AG09309 (cell line): ENCODE data around the gene FRMD3.

Experiments
- DNase-seq: peaks from one replicate; pipeline ENCODE4 v3.0.0-alpha.2; 2010; ENCODE audit warnings: low read depth
- H3K4me3 ChIP-seq: 2 replicates; pipeline ENCODE4 v1.5.1; 2011; ENCODE audit warnings: mild to moderate bottlenecking, low read depth, low read length, moderate library complexity; ENCODE audit not compliant: control insufficient read depth
- TF ChIP-seq, protein P1 (sequence below): IDR thresholded peaks from 2 replicates; pipeline ENCODE4 v1.5.1; 2011; ENCODE audit warnings: mild to moderate bottlenecking, low read depth, low read length, inconsistent platforms; ENCODE audit not compliant: insufficient read depth, control insufficient read depth; ENCODE audit errors: missing control alignments

Gene FRMD3

DNA sequence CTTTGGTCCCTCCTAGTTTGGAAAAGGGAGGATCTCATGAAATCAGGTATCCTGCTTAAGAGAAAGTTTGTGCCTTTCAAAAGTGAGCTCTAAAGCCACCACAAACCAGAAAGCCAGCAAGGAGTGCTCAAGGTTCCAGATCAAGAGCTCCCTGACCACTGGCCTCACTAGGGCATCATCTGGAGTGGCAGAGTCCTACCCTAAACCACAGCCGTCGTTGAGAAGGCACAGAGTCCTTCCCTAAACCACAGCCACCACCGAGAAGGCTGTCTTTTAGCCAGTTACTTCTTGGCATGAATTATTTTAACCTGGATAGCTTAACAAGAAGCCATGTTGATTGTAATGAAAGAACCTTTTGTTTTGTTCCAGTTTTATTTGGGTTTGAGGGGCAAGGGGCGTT, 102.9 kb downstream of the FRMD3 start:
- TF ChIP-seq, protein P1, sequence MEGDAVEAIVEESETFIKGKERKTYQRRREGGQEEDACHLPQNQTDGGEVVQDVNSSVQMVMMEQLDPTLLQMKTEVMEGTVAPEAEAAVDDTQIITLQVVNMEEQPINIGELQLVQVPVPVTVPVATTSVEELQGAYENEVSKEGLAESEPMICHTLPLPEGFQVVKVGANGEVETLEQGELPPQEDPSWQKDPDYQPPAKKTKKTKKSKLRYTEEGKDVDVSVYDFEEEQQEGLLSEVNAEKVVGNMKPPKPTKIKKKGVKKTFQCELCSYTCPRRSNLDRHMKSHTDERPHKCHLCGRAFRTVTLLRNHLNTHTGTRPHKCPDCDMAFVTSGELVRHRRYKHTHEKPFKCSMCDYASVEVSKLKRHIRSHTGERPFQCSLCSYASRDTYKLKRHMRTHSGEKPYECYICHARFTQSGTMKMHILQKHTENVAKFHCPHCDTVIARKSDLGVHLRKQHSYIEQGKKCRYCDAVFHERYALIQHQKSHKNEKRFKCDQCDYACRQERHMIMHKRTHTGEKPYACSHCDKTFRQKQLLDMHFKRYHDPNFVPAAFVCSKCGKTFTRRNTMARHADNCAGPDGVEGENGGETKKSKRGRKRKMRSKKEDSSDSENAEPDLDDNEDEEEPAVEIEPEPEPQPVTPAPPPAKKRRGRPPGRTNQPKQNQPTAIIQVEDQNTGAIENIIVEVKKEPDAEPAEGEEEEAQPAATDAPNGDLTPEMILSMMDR = no peak
- H3K4me3 ChIP-seq = no peak overlapping the region
- DNase-seq = no peak

DNA sequence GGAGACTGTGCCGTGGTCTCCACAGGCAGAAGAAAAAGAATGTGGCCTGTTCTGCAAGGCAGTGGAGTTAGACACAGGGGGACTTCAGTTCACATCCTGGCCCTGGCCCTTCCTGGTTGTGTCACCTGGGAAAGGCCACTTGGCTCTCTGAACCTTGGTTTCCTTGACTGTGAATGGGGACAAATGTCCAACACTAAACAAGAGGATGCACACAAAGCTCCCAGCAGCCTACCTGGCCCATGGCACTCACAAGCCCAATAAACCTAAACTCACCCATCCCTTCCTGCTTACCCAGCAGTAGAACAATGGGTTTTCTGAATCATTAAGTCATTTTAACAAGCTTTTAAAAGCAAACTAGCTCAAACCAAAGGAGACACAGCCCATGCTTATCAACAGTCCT, 103.9 kb downstream of the FRMD3 start:
- H3K4me3 ChIP-seq = no peak overlapping the region
- TF ChIP-seq, protein P1 = no peak
- DNase-seq = no peak

DNA sequence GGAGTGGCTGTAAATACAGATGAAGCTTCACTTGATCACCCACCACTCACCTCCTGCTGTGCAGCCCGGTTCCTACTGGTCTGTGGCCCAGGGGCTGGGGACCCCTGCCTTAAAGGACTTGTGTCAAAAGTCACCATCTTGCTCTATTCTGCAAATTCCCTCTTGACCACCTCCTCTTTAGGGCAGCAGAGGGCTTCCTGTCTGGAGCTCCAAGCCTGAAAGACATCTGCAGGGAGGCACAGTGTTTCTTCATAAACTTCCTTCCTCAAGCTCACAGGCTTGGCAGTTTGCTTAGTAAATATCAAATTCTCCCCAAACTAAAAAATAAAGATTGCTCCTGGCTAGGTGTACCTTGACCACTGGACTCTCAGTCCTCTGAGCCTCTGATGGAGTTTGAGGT, 104.4 kb downstream of the FRMD3 start:
- H3K4me3 ChIP-seq = no peak overlapping the region
- no peak for DNase-seq
- TF ChIP-seq, protein P1 = no peak

DNA sequence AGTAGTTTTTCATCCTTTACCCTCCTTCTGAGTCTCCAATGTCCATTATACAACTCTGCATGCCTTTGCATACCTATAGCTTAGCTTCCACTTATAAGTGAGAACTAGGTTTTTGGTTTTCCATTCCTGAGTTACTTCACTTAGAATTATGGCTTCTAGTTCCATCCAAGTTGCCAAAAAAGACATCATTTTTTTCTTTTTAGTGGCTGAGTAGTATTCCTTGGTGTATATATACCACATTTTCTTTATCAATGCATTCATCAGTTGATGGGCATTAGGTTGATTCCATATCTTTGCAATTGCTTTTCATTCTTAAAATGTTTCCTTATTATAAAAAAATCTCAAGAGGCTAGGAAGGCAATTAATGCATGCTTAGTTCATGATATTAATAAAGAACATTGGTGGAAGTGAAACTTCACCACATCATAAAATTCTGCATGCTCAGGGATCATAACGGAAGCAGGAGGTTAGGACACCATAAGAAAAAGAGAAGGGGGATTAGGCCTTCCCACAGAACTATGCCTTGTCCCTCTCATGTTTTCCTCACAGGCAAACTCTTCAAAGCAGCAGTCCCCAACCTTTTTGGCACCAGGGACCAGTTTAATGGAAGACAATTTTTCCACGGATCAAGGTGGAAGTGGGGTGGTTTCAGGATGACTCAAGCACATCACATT, 105.2 kb downstream of the FRMD3 start:
- no peak for DNase-seq
- H3K4me3 ChIP-seq = no peak overlapping the region
- TF ChIP-seq, protein P1 = no peak

DNA sequence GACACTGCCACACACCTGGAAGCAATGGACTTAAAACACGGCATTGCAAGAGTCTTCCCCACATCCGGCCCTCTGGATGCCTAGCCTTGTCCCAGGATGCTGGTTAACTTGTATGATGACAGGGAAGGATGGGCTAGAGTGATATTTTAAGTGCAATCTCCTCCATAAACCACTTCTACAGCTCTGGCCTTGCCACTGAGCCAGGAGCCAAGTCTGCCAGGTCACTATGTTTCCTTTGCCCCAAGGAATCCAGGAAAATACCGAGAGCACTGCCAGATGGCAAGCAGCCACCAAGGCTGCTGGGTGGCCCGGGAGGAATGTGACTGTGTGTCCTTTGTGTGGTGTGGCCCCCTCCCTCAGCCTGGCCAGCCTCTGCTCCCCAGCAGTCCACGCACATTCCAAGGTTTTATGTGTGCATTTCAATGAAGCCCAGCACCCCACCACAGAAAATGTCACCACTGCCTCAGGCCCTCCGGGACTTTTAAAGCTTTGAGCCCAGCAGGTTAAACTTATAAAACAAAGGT, 106.0 kb downstream of the FRMD3 start:
- no peak overlapping the region for H3K4me3 ChIP-seq
- DNase-seq = peak; percentile 25
- TF ChIP-seq, protein P1 = no peak

DNA sequence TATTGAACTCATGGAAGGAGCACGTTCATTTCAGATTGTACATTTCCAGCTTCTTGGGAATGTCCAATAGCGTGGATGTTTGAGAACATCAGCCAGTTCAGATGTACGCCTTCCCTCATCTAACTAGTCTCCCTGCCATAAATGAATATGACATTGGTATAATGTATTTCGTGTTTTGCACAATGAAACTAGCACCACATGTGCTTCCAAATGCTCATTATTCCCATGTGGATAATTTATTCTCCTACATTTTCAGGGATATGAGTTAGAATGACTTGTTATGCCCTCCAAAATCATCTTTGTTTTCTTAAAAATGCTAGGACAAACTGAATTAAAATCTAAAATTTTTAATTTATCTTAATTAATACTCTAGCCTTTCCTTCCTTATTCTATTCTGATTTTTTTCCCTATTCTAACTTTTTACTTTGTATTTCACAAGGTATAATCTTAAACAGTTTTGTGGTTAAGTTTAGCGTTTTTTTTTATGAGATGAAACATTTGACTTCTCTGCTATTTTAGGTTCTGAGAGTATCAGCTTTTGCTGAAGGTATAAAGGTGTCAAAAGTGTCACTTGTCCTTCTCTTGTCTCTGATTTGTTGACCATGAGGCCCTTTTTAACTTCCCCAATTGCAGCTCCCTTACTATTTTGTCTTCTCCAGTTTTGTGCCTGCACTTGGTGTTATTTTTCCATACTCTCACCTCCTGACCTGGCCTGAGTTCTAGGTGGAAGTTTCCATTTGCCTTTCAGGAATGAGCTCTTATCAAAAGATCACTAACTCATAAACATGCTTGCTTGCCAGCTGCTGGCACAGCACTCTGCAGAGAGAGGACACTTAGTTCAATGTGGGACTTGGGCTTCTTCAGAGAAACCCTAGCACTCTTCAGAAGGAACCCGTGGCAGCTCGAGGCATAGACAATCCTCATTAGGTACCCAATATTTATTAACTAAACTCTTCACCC, 106.8 kb downstream of the FRMD3 start:
- no peak for DNase-seq
- TF ChIP-seq, protein P1 = no peak
- no peak overlapping the region for H3K4me3 ChIP-seq
